ENCODE results near the gene DBF4B. TPM values are rescaled to one million over a fixed set of nuclear protein-coding genes. Genes with fewer than 3 reads are reported as not detected.

DBF4B gene
- total and polyA plus RNA-seq, 2 of the 13 experiments (the other 11 are each of a cell fraction or from before 2014, with no cell fraction given) = 11.7 to 13.2 TPM

DNA sequence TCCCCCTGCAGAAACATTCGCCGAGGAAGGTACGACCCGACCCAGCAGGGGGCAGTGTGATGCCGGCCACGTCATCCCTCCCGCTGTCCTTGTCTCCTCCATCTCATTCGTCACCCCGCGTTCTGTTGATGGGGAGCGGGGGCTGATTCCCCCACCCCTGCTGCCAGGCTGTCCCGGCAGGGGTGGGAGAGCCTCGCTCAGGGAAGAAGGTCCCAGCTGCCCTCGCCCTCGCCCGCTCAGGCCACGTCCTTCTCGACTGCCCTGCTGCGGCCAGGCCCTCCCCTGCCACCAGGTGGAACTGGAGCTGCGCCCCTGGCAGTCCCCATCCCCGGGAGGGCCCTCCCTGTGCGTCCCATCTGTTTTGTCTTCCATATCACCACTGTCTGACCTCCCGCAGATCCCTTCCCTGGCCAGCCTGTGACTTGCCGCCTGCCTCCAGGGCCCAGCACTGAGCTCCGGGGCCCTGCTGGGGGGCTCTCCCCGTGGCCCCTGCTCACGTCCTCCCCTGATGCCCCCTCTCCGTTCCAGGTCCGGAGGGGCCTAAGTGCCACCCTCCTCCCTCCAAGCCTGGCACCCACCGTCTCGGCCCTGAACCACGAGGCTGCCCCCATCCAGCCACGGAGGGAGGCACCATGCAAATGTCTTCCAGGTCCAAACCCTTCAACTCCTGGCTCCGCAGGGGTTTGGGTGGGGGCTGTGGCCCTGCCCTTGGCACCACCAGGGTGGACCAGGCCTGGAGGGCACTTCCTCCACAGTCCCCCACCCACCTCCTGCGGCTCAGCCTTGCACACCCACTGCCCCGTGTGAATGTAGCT is 71.0 kb downstream of the DBF4B start (continued):
- TF ChIP-seq, protein P1, sequence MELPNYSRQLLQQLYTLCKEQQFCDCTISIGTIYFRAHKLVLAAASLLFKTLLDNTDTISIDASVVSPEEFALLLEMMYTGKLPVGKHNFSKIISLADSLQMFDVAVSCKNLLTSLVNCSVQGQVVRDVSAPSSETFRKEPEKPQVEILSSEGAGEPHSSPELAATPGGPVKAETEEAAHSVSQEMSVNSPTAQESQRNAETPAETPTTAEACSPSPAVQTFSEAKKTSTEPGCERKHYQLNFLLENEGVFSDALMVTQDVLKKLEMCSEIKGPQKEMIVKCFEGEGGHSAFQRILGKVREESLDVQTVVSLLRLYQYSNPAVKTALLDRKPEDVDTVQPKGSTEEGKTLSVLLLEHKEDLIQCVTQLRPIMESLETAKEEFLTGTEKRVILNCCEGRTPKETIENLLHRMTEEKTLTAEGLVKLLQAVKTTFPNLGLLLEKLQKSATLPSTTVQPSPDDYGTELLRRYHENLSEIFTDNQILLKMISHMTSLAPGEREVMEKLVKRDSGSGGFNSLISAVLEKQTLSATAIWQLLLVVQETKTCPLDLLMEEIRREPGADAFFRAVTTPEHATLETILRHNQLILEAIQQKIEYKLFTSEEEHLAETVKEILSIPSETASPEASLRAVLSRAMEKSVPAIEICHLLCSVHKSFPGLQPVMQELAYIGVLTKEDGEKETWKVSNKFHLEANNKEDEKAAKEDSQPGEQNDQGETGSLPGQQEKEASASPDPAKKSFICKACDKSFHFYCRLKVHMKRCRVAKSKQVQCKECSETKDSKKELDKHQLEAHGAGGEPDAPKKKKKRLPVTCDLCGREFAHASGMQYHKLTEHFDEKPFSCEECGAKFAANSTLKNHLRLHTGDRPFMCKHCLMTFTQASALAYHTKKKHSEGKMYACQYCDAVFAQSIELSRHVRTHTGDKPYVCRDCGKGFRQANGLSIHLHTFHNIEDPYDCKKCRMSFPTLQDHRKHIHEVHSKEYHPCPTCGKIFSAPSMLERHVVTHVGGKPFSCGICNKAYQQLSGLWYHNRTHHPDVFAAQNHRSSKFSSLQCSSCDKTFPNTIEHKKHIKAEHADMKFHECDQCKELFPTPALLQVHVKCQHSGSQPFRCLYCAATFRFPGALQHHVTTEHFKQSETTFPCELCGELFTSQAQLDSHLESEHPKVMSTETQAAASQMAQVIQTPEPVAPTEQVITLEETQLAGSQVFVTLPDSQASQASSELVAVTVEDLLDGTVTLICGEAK (IDR thresholded peaks at IDR 0.05) = no peak
- TF ChIP-seq, protein P1 (CRISPR knock-in tag; IDR thresholded peaks at IDR 0.05) = no peak
- TF ChIP-seq, protein P2, sequence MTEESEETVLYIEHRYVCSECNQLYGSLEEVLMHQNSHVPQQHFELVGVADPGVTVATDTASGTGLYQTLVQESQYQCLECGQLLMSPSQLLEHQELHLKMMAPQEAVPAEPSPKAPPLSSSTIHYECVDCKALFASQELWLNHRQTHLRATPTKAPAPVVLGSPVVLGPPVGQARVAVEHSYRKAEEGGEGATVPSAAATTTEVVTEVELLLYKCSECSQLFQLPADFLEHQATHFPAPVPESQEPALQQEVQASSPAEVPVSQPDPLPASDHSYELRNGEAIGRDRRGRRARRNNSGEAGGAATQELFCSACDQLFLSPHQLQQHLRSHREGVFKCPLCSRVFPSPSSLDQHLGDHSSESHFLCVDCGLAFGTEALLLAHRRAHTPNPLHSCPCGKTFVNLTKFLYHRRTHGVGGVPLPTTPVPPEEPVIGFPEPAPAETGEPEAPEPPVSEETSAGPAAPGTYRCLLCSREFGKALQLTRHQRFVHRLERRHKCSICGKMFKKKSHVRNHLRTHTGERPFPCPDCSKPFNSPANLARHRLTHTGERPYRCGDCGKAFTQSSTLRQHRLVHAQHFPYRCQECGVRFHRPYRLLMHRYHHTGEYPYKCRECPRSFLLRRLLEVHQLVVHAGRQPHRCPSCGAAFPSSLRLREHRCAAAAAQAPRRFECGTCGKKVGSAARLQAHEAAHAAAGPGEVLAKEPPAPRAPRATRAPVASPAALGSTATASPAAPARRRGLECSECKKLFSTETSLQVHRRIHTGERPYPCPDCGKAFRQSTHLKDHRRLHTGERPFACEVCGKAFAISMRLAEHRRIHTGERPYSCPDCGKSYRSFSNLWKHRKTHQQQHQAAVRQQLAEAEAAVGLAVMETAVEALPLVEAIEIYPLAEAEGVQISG (CRISPR knock-in tag; IDR thresholded peaks at IDR 0.05) = peak; percentile 74
- TF ChIP-seq FOXC1 (CRISPR knock-in tag; IDR thresholded peaks at IDR 0.05; ENCODE audit: borderline replicate concordance) = peak; percentile 92
- no peak for TF ChIP-seq HNF4A (CRISPR knock-in tag; IDR thresholded peaks at IDR 0.05)
- TF ChIP-seq ATRX (CRISPR knock-in tag; IDR thresholded peaks at IDR 0.05; ENCODE audit: borderline replicate concordance) = no peak
- peak; percentile 76; the same call in 1 of the 2 replicates for TF ChIP-seq YEATS2 (CRISPR knock-in tag; IDR thresholded peaks at IDR 0.05; ENCODE audit: borderline replicate concordance)
- no peak for TF ChIP-seq SOX6 (IDR thresholded peaks at IDR 0.05)
- peak; percentile 46 for TF ChIP-seq SOX6 (CRISPR knock-in tag; IDR thresholded peaks at IDR 0.05)
- TF ChIP-seq, protein P3, sequence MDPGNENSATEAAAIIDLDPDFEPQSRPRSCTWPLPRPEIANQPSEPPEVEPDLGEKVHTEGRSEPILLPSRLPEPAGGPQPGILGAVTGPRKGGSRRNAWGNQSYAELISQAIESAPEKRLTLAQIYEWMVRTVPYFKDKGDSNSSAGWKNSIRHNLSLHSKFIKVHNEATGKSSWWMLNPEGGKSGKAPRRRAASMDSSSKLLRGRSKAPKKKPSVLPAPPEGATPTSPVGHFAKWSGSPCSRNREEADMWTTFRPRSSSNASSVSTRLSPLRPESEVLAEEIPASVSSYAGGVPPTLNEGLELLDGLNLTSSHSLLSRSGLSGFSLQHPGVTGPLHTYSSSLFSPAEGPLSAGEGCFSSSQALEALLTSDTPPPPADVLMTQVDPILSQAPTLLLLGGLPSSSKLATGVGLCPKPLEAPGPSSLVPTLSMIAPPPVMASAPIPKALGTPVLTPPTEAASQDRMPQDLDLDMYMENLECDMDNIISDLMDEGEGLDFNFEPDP (CRISPR knock-in tag; conservative IDR thresholded peaks at IDR 0.05) = no peak
- no peak; the same call in 1 of the 2 replicates for TF ChIP-seq ZNF431 (CRISPR knock-in tag; IDR thresholded peaks at IDR 0.05; ENCODE audit: borderline replicate concordance, low read depth)
- TF ChIP-seq NFRKB (IDR thresholded peaks at IDR 0.05) = no peak
- TF ChIP-seq ZNF577 (CRISPR knock-in tag; IDR thresholded peaks at IDR 0.05; ENCODE audit: borderline replicate concordance, low read depth) = no peak
- TF ChIP-seq ZNF883 (CRISPR knock-in tag; IDR thresholded peaks at IDR 0.05; ENCODE audit: not compliant biosample characterization) = peak; percentile 43
- no peak for TF ChIP-seq FOXP1 (IDR thresholded peaks at IDR 0.05)
- no peak for TF ChIP-seq FOXP1 (CRISPR knock-in tag; IDR thresholded peaks at IDR 0.05)
- no peak for TF ChIP-seq ZNF326 (CRISPR knock-in tag; IDR thresholded peaks at IDR 0.05; ENCODE audit: borderline replicate concordance)
- peak; percentile 52 for TF ChIP-seq ZFY (CRISPR knock-in tag; IDR thresholded peaks at IDR 0.05)

Data from HepG2 (cell line).